B cell (primary cell): Measurements from ENCODE around the gene FIBIN. TPM values are rescaled to one million over a fixed set of nuclear protein-coding genes. Genes with fewer than 3 reads are reported as not detected.

Source experiments
- ATAC-seq: fragments of 200-7000 bp; cut with Tn5 transposase; one replicate; pipeline ENCODE4 v1.10.0; 2021; ENCODE audit warnings: low read depth, mild to moderate bottlenecking, moderate number of reproducible peaks, moderate library complexity
- CTCF ChIA-PET: fragments of 350-600 bp; sonication (Branson Sonifier 250); formaldehyde crosslinking; loops from one replicate; lab custom pipeline; 2021; ENCODE audit warnings: antibody characterized with exemption, inconsistent platforms; lab: Charles Lee
- POLR2A ChIA-PET: fragments of 350-600 bp; sonication (Branson Sonifier 250); formaldehyde crosslinking; loops from one replicate; lab custom pipeline; 2021; ENCODE audit warnings: antibody characterized with exemption; lab: Charles Lee
- DNase-seq: peaks from one replicate; pipeline ENCODE4 v3.0.0; 2013
- H2AFZ ChIP-seq: 2 replicates; pipeline ENCODE4 v1.6.1; 2012; ENCODE audit warnings: mild to moderate bottlenecking, low read depth, low read length; ENCODE audit not compliant: insufficient read depth, poor library complexity, severe bottlenecking
- H3K27ac ChIP-seq, 2 donors: 1 replicate in 1 of 2; 2 replicates in 1 of 2; pipeline ENCODE4 v1.5.1; 2012 to 2013; ENCODE audit warnings: low read length in 2 of 2, mild to moderate bottlenecking in 2 of 2, moderate library complexity in 1 of 2
- H3K27me3 ChIP-seq, 4 experiments: fragments of 200-600 bp in 1 of 4; sonication (generic) in 1 of 4; replicated peaks in 1 of 4; 1 replicate in 2 of 4; 2 replicates in 2 of 4; pipeline versions ENCODE4 v1.6.1 to v1.7.0; 2013 to 2016; ENCODE audit warnings: low read length in 3 of 4, mild to moderate bottlenecking in 2 of 4, mixed read lengths in 1 of 4, moderate library complexity in 1 of 4; ENCODE audit not compliant: insufficient read depth in 4 of 4, control insufficient read depth in 3 of 4; ENCODE audit errors: control extremely low read depth in 1 of 4
- H3K36me3 ChIP-seq, 2 experiments: replicated peaks in 1 of 2; 1 replicate in 1 of 2; 2 replicates in 1 of 2; pipeline versions ENCODE4 v1.6.1 to v1.7.1; 2013; ENCODE audit warnings: low read length in 1 of 2; ENCODE audit not compliant: insufficient read depth in 2 of 2, control insufficient read depth in 1 of 2; ENCODE audit errors: control extremely low read depth in 1 of 2, extremely low read depth in 1 of 2
- H3K4me1 ChIP-seq, 2 donors: fragments of 200-600 bp in 1 of 2; sonication (generic) in 1 of 2; 1 replicate in 1 of 2; 2 replicates in 1 of 2; pipeline versions ENCODE4 v1.5.1 to v1.6.1; 2013 to 2017; ENCODE audit warnings: low read length in 2 of 2; ENCODE audit not compliant: control insufficient read depth in 2 of 2, insufficient read depth in 2 of 2
- H3K4me2 ChIP-seq: replicated peaks from 2 replicates; pipeline ENCODE3; 2012; ENCODE audit warnings: mild to moderate bottlenecking, low read depth, low read length; ENCODE audit not compliant: poor library complexity, severe bottlenecking
- H3K4me3 ChIP-seq, 5 experiments: fragments of 200-600 bp in 1 of 5; sonication (generic) in 1 of 5; 1 replicate in 3 of 5; 2 replicates in 2 of 5; pipeline versions ENCODE4 v1.5.1 to v1.7.0; 2011 to 2016; ENCODE audit warnings: low read length in 4 of 5, mild to moderate bottlenecking in 4 of 5, low read depth in 2 of 5, control low read depth in 1 of 5, moderate library complexity in 1 of 5; ENCODE audit not compliant: insufficient read depth in 1 of 5; ENCODE audit errors: control extremely low read depth in 1 of 5, extremely low read depth in 1 of 5
- H3K79me2 ChIP-seq: fragments of 200-600 bp; sonication (generic); one replicate; pipeline ENCODE4 v1.6.0; 2016; ENCODE audit warnings: low read length; ENCODE audit not compliant: control insufficient read depth, insufficient read depth
- H3K9ac ChIP-seq: fragments of 200-600 bp; sonication (generic); 2 replicates; pipeline ENCODE4 v1.6.1; 2017; ENCODE audit warnings: mild to moderate bottlenecking, low read length, moderate library complexity
- H3K9me3 ChIP-seq, 3 donors: one replicate each; pipeline versions ENCODE4 v1.6.1 to v1.7.1; 2013; ENCODE audit warnings: low read length in 2 of 3; ENCODE audit not compliant: control insufficient read depth in 2 of 3, insufficient read depth in 1 of 3; ENCODE audit errors: control extremely low read depth in 1 of 3
- H4K20me1 ChIP-seq: 2 replicates; pipeline ENCODE4 v1.6.0; 2012; ENCODE audit warnings: mild to moderate bottlenecking, low read length; ENCODE audit not compliant: insufficient read depth, control insufficient read depth, poor library complexity, severe bottlenecking
- H3K27ac Mint-ChIP-seq: one replicate; pipeline ENCODE4 v1.8.0; 2021; ENCODE audit warnings: mixed read lengths
- H3K27me3 Mint-ChIP-seq: one replicate; pipeline ENCODE4 v1.8.0; 2021; ENCODE audit warnings: mixed read lengths
- H3K4me1 Mint-ChIP-seq: one replicate; pipeline ENCODE4 v1.8.0; 2021; ENCODE audit warnings: mixed read lengths
- H3K4me3 Mint-ChIP-seq: one replicate; pipeline ENCODE4 v1.8.0; 2021; ENCODE audit warnings: mixed read lengths
- H3K9me3 Mint-ChIP-seq: one replicate; pipeline ENCODE4 v1.8.0; 2022; ENCODE audit warnings: mixed read lengths; ENCODE audit not compliant: insufficient read depth
- EZH2 ChIP-seq: IDR thresholded peaks from 2 replicates; pipeline ENCODE4 v1.6.1; 2012; ENCODE audit warnings: borderline replicate concordance, low read depth, mild to moderate bottlenecking, moderate library complexity, low read length; ENCODE audit not compliant: insufficient read depth, poor library complexity, severe bottlenecking
- WGBS: methylation state at CpG from one replicate; pipeline ENCODE4 v1.1.5; 2013; ENCODE audit warnings: missing lambda C conversion rate; ENCODE audit not compliant: insufficient coverage; 5-methylcytosine and 5-hydroxymethylcytosine counted together
- intact Hi-C: fragments of 100-400 bp; cut with micrococcal nuclease; formaldehyde crosslinking; loops from one replicate; pipeline ENCODE4 v1.10.0; 2022
- polyA plus RNA-seq: library from polyadenylated mRNA; depleted of rRNA; stranded (reverse); fragments of >200 nt; gene quantifications from 2 replicates; pipeline ENCODE4 v1.2.3, GENCODE V29; 2012
- total RNA-seq, 2 donors: library from RNA; stranded (reverse); fragments of 120-200 nt in 1 of 2; gene quantifications; 1 replicate in 1 of 2; 2 replicates in 1 of 2; pipeline versions ENCODE4 v1.2.3 to v1.2.4, GENCODE V29; 2013 to 2022
- TF ChIP-seq, protein P1 (sequence below): fragments of 200-600 bp; IDR thresholded peaks from one replicate; pipeline ENCODE4 v1.8.0; 2022; ENCODE audit warnings: antibody characterized with exemption, mild to moderate bottlenecking

FIBIN gene
- total and polyA plus RNA-seq, 2 donors (not counting 1 experiment from before 2014, with no cell fraction given), result not detected

GRCh38 chr11:27025957-27026733 lies 32.2 kb downstream of the FIBIN start:
- no peak overlapping the region for H2AFZ ChIP-seq
- H3K4me3 ChIP-seq, result no peak overlapping the region
- no peaks in the 10 kb centered on the region for H3K4me1 ChIP-seq
- H3K27me3 ChIP-seq, result no peaks in the 10 kb centered on the region
- H3K9me3 ChIP-seq, result peaks cover 0 to 2% (median under 1%) of the 10 kb centered on the region in 3 donors
- TF ChIP-seq, protein P1, sequence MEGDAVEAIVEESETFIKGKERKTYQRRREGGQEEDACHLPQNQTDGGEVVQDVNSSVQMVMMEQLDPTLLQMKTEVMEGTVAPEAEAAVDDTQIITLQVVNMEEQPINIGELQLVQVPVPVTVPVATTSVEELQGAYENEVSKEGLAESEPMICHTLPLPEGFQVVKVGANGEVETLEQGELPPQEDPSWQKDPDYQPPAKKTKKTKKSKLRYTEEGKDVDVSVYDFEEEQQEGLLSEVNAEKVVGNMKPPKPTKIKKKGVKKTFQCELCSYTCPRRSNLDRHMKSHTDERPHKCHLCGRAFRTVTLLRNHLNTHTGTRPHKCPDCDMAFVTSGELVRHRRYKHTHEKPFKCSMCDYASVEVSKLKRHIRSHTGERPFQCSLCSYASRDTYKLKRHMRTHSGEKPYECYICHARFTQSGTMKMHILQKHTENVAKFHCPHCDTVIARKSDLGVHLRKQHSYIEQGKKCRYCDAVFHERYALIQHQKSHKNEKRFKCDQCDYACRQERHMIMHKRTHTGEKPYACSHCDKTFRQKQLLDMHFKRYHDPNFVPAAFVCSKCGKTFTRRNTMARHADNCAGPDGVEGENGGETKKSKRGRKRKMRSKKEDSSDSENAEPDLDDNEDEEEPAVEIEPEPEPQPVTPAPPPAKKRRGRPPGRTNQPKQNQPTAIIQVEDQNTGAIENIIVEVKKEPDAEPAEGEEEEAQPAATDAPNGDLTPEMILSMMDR, result no peak
- no peak for TF ChIP-seq EZH2
- ATAC-seq (no peak), DNase-seq (no peak)
- 92% methylated on average over 5 of the region's 8 CpGs for WGBS
- no peaks in the 10 kb centered on the region for H4K20me1 ChIP-seq
- no peak overlapping the region for H3K4me3 Mint-ChIP-seq
- intact Hi-C loops, result no loop called here
- H3K27ac Mint-ChIP-seq, result no peak overlapping the region
- H3K4me2 ChIP-seq, result no peak overlapping the region
- no peaks in the 10 kb centered on the region for H3K79me2 ChIP-seq
- ChIA-PET POLR2A (no interaction called here), CTCF (no interaction called here)
- no peaks in the 10 kb centered on the region for H3K27me3 Mint-ChIP-seq
- no peaks in the 10 kb centered on the region for H3K9me3 Mint-ChIP-seq
- H3K27ac ChIP-seq, result no peak overlapping the region
- no peaks in the 10 kb centered on the region for H3K36me3 ChIP-seq
- no peak overlapping the region for H3K9ac ChIP-seq
- H3K4me1 Mint-ChIP-seq, result no peaks in the 10 kb centered on the region

- no CpG with 5 or more reads among the region's 1 CpG for WGBS
- H3K79me2 ChIP-seq, result no peaks in the 10 kb centered on the region
- no peak overlapping the region for H3K9ac ChIP-seq
- TF ChIP-seq, protein P1, result no peak
- TF ChIP-seq EZH2, result no peak
- CTCF ChIA-PET, result no interaction called here
- H3K27ac ChIP-seq, result no peak overlapping the region
- Mint-ChIP-seq H3K27ac (no peak overlapping the region), H3K9me3 (no peaks in the 10 kb centered on the region), H3K4me3 (no peak overlapping the region), H3K4me1 (no peaks in the 10 kb centered on the region), H3K27me3 (no peaks in the 10 kb centered on the region)
- H2AFZ ChIP-seq, result no peak overlapping the region
- H3K4me1 ChIP-seq, result no peaks in the 10 kb centered on the region
- ATAC-seq, result no peak
- H3K9me3 ChIP-seq, result peaks cover 0 to 15% (median 2%) of the 10 kb centered on the region in 3 donors
- H3K27me3 ChIP-seq, result no peaks in the 10 kb centered on the region
- no peak overlapping the region for H3K4me2 ChIP-seq
- no peaks in the 10 kb centered on the region for H3K36me3 ChIP-seq
- H3K4me3 ChIP-seq, result no peak overlapping the region
- intact Hi-C loops, result no loop called here
- POLR2A ChIA-PET, result no interaction called here
- no peak for DNase-seq
- H4K20me1 ChIP-seq, result no peaks in the 10 kb centered on the region
Measured at GRCh38 chr11:27028561-27028965, 34.7 kb downstream of the FIBIN start.
